ENCODE data around the gene SCN11A.

- TF ChIP-seq CTCF (conservative IDR thresholded peaks at IDR 0.05; ENCODE audit: low read length) (no peak), EZH2phosphoT487 (IDR thresholded peaks at IDR 0.05; ENCODE audit: borderline replicate concordance, low read depth, low read length) (no peak)
Observed at GRCh38 chr3:39068556-39068955, 16.8 kb upstream of the SCN11A start.
